Stomach (tissue), 9 donors: Measurements from ENCODE around the gene TFCP2L1. TPM values are rescaled to one million over a fixed set of nuclear protein-coding genes. Genes with fewer than 3 reads are reported as not detected.

Experiments
- DNase-seq, 2 donors: peaks; one replicate each; pipeline versions ENCODE4 v3.0.0 to v3.0.0-alpha.2; 2013 to 2019
- H3K27ac ChIP-seq, 5 donors: fragments of 200-600 bp in 4 of 5; sonication (generic) in 4 of 5; one replicate each; pipeline ENCODE4 v1.5.1; 2013 to 2019; ENCODE audit warnings: mild to moderate bottlenecking in 1 of 5, moderate library complexity in 1 of 5
- H3K27me3 ChIP-seq, 3 donors: fragments of 200-600 bp; sonication (generic); one replicate each; pipeline ENCODE4 v1.5.1; 2017 to 2019; ENCODE audit warnings: mixed run types in 1 of 3
- H3K36me3 ChIP-seq, 4 donors: fragments of 200-600 bp; sonication (generic); 1 replicate in 3 of 4; 2 replicates in 1 of 4; pipeline ENCODE4 v1.5.1; 2016 to 2019
- H3K4me1 ChIP-seq, 4 donors: fragments of 200-600 bp; sonication (generic); one replicate each; pipeline ENCODE4 v1.5.1; 2016 to 2019
- H3K4me3 ChIP-seq, 4 donors: fragments of 200-600 bp; sonication (generic) in 3 of 4; one replicate each; pipeline ENCODE4 v1.5.1; 2016 to 2019; ENCODE audit warnings: mild to moderate bottlenecking in 1 of 4
- H3K9me3 ChIP-seq, 4 donors: fragments of 200-600 bp; sonication (generic); one replicate each; pipeline ENCODE4 v1.5.1; 2016 to 2019
- CTCF ChIP-seq, 7 experiments: fragments of 450-650 bp in 4 of 7; fragments of 200-600 bp in 3 of 7; sonication (generic) in 3 of 7; IDR thresholded peaks; one replicate each; pipeline ENCODE4 v1.5.1; 2016 to 2019; ENCODE audit warnings: antibody characterized with exemption in 7 of 7, control low read depth in 2 of 7, mild to moderate bottlenecking in 1 of 7
- EP300 ChIP-seq: sonication (generic); formaldehyde crosslinking; IDR thresholded peaks from one replicate; pipeline ENCODE4 v1.6.1; 2017; ENCODE audit warnings: antibody characterized with exemption
- POLR2A ChIP-seq, 4 donors: fragments of 450-650 bp; IDR thresholded peaks; one replicate each; pipeline ENCODE4 v1.6.1; 2016; ENCODE audit warnings: antibody characterized with exemption in 4 of 4, control low read depth in 2 of 4, mild to moderate bottlenecking in 1 of 4, moderate library complexity in 1 of 4
- POLR2AphosphoS5 ChIP-seq, 3 donors: sonication (generic); formaldehyde crosslinking; IDR thresholded peaks; one replicate each; pipeline ENCODE4 v1.6.1; 2016; ENCODE audit warnings: antibody characterized with exemption in 3 of 3
- WGBS, 5 donors: extraction: QIAGEN DNeasy Blood & Tissue Kit in 3 of 5; methylation state at CpG; one replicate each; pipeline versions ENCODE4 v1.1.5 to v1.1.7; 2013 to 2018; 5-methylcytosine and 5-hydroxymethylcytosine counted together
- intact Hi-C: fragments of 100-400 bp; cut with DNase I; formaldehyde crosslinking; loops from one replicate; pipeline ENCODE4 v1.15.1; 2023; ENCODE audit warnings: low total_unique reads
- polyA plus RNA-seq, 3 donors: library from polyadenylated mRNA; stranded (reverse); fragments of 200-250 nt; gene quantifications; one replicate each; pipeline ENCODE4 v1.2.3, GENCODE V29; 2013
- total RNA-seq, 5 donors: library from RNA; depleted of rRNA; stranded (reverse); fragments of >200 nt; gene quantifications; one replicate each; pipeline versions ENCODE4 v1.1.0 to v1.2.3, GENCODE V29; 2014 to 2016
- donor health status: healthy with polysubstance abuse.
- donor health status: Bipolar disorder and iron deficiency.
- donor health status: healthy.

TFCP2L1 gene
- total and polyA plus RNA-seq, 8 donors, result 6.8 to 154 (median 36.9) TPM

DNA sequence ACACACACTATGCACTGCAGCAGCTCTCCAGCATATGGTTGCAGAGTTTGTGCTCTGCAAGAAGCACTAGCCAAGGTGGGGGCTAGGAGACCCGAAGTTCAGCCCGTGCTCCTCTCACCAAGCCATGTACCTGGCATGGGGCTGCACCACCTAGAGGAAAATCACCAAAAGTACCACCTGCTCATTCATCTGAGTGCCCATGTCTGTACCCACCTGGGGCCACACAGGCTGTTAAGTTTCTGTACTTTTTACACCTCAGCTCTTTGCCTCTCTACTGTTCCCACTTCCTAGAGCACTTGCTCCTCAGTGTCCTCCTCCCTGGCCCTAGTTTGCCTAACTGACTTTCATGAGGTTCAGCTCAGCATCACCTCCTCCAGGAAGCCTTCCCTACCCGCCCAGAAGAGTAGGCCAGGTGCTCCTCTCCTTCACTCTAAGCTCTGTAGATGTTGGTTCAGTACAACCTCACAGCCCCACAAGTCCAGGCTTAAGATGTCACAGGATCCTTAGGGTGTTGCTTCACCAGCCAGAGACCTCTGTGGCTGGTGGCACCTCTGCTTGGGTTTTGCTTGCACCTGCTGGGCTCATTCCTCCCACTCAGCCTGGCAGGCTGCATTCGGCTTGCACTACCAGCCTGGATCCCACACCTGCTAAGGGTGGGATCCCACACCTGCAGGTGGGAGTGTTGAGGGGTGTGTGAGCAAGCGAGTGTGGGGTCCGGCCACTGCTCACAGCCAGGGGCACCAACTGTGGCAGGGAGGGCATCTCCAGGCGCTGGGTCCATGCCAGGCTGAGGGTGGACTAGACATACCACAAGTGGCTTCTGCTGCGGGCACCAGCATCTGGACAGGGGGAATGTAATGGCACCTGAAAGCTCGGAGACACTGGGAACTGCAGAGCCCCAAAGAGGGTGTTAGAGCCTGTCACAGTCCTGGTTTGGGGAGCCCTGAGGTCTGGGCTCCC, 10.2 kb upstream of the TFCP2L1 start:
- no peak overlapping the region for H3K4me3 ChIP-seq
- intact Hi-C loops, result no loop called here
- no peak for DNase-seq
- 54 to 86% (median 85%) methylated on average over 3 to 9 of the region's 9 CpGs for WGBS, 5 donors
- no peak overlapping the region for H3K27ac ChIP-seq
- no peaks in the 10 kb centered on the region for H3K9me3 ChIP-seq
- no peaks in the 10 kb centered on the region for H3K36me3 ChIP-seq
- TF ChIP-seq EP300 (no peak), POLR2A (IDR thresholded peaks at IDR 0.05) (no peak), CTCF (IDR thresholded peaks at IDR 0.05) (no peak), POLR2AphosphoS5 (IDR thresholded peaks at IDR 0.05) (no peak)
- H3K4me1 ChIP-seq, result peaks cover 0 to 11% (median 8%) of the 10 kb centered on the region in 4 donors
- no peaks in the 10 kb centered on the region for H3K27me3 ChIP-seq

DNA sequence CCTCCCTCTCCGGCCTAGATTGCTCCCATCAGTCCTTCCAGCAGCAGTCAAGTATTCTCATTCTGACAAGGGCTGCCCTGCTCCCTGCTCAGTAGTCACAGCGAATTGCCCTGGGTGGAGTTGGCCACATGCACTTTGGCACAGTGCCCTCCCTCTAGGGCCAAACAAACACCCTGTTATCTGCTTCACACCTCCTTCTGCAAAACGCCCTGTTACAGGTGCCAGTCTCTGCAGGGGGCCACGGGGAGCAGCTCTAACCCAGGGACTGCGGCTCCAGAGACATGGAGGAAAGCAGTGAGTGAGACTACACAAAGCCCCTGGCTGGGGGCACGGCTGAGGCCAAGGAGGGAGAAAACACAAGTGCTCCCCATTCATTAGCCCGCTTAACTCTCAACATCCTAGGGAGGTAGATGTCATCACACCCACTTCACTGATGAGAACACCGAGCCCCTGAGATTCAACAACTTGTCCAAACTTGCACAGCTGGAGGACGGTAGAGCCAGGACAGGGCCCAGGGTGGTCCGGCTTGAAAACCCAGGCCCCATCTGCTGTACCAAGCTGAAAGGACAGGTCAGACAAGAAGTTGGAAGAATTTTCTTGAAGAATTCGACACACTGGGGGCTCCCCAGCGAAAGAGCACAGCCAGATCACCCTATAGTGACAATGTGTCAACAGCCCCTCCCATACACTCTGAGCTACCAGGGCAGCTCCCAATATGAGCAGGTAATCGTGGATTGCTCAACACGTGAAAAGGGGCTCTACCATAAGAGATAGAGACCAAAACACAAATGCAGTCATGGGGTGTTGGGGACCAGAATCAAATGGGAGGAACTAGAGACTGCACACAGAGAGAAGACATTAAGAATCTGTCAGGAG, 8.7 kb upstream of the TFCP2L1 start:
- peaks cover 0 to 11% (median 8%) of the 10 kb centered on the region in 4 donors for H3K4me1 ChIP-seq
- H3K9me3 ChIP-seq, result no peaks in the 10 kb centered on the region
- H3K27me3 ChIP-seq, result no peaks in the 10 kb centered on the region
- no peak overlapping the region for H3K4me3 ChIP-seq
- 36 to 54% (median 40%) methylated on average over 14 of the region's 14 CpGs for WGBS, 5 donors
- no peaks in the 10 kb centered on the region for H3K36me3 ChIP-seq
- H3K27ac ChIP-seq, result peak overlapping the region; percentile 35 to 72 (median 54)
- intact Hi-C loops, result no loop called here
- TF ChIP-seq EP300 (no peak), POLR2AphosphoS5 (IDR thresholded peaks at IDR 0.05) (peak in 2 of 3 donors; percentile 37 to 75), CTCF (IDR thresholded peaks at IDR 0.05) (no peak), POLR2A (IDR thresholded peaks at IDR 0.05) (no peak)
- peak; percentile 86 to 93 for DNase-seq

DNA sequence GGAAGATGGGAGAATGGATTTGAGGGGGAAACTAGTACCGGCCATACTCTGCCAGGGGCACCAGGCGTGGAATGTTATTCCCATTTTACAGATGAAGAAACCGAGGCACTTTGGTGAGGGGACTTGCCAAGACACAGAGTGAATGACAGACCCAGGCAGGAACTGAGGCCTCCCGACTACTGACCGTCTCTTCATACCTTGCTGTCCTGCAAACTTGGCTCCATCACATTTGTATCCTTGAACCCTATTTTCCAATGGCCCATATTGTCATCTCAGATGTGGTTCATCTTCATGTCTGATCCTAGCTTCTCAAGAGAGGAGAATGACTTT, 6.2 kb upstream of the TFCP2L1 start:
- intact Hi-C loops, result no loop called here
- no peaks in the 10 kb centered on the region for H3K36me3 ChIP-seq
- WGBS, 5 donors, result 92 to 97% (median 96%) methylated on average over 5 of the region's 5 CpGs
- no peak for DNase-seq
- H3K4me1 ChIP-seq, result peaks cover 0 to 11% (median 8%) of the 10 kb centered on the region in 4 donors
- no peak for TF ChIP-seq POLR2AphosphoS5 (IDR thresholded peaks at IDR 0.05)
- no peak for TF ChIP-seq EP300
- no peak for TF ChIP-seq POLR2A (IDR thresholded peaks at IDR 0.05)
- no peak for TF ChIP-seq CTCF (IDR thresholded peaks at IDR 0.05)
- H3K27me3 ChIP-seq, result peaks cover 0 to under 1% (median 0%) of the 10 kb centered on the region in 3 donors
- H3K27ac ChIP-seq, result no peak overlapping the region
- no peaks in the 10 kb centered on the region for H3K9me3 ChIP-seq
- H3K4me3 ChIP-seq, result no peak overlapping the region

DNA sequence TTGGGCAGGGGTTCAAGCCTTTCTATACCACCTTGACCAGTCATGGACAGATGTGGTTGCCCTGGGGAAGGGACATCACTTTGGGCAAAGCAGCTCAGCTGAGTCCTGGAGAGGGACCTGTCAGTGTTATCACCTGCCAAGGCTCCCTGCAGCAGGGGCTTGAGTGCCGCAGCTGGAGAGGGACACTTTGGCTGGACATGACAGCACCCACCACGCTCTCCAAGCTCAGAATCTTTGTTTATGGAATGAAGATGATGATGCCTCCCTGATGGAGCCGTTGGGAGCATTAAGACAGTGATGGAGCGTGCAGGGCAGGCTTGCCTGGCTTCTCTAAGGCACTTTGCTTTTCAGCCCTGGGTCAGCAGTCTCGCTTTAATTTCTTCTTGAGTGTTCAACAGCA, 4.3 kb upstream of the TFCP2L1 start:
- DNase-seq, result no peak
- Histone ChIP-seq H3K27me3 (peaks cover 0 to 20% (median 11%) of the 10 kb centered on the region in 3 donors), H3K4me3 (no peak overlapping the region), H3K9me3 (no peaks in the 10 kb centered on the region), H3K36me3 (no peaks in the 10 kb centered on the region), H3K4me1 (peaks cover 16 to 26% (median 21%) of the 10 kb centered on the region in 4 donors), H3K27ac (no peak overlapping the region)
- TF ChIP-seq CTCF (IDR thresholded peaks at IDR 0.05) (no peak), POLR2AphosphoS5 (IDR thresholded peaks at IDR 0.05) (no peak), EP300 (no peak), POLR2A (IDR thresholded peaks at IDR 0.05) (no peak)
- WGBS, 5 donors, result 79 to 89% (median 87%) methylated on average over 4 to 5 of the region's 5 CpGs
- intact Hi-C loops, result no loop called here
